Mesendoderm (in vitro differentiated cells): ENCODE measurements around the gene IL17RD.
A peak's percentile ranks its signal among the peaks of the same experiment; 100 is the strongest.

Experiments used
- DNase-seq: peaks from one replicate; pipeline ENCODE4 v3.0.0; 2013
- H2AK5ac ChIP-seq: 2 replicates; pipeline ENCODE4 v1.6.1; 2013; ENCODE audit warnings: low read length, inconsistent platforms
- H2BK120ac ChIP-seq: 2 replicates; pipeline ENCODE4 v1.6.1; 2013; ENCODE audit warnings: low read depth, mild to moderate bottlenecking, low read length, moderate library complexity, mixed read lengths
- H2BK15ac ChIP-seq: replicated peaks from 2 replicates; pipeline ENCODE4 v1.6.1; 2013; ENCODE audit warnings: low read depth, mild to moderate bottlenecking, moderate library complexity
- H2BK5ac ChIP-seq: 2 replicates; pipeline ENCODE4 v1.6.1; 2013; ENCODE audit warnings: low read length, inconsistent platforms
- H3K18ac ChIP-seq: 2 replicates; pipeline ENCODE4 v1.6.1; 2013; ENCODE audit warnings: mild to moderate bottlenecking, low read length, mixed read lengths
- H3K23ac ChIP-seq: one replicate; pipeline ENCODE4 v1.6.1; 2013; ENCODE audit warnings: low read length
- H3K27ac ChIP-seq: 2 replicates; pipeline ENCODE4 v1.5.1; 2013; ENCODE audit warnings: low read depth, mild to moderate bottlenecking, inconsistent platforms, low read length, moderate library complexity
- H3K27me3 ChIP-seq: 2 replicates; pipeline ENCODE4 v1.6.1; 2013; ENCODE audit warnings: low read length, control low read depth, mild to moderate bottlenecking, inconsistent platforms; ENCODE audit not compliant: insufficient read depth, poor library complexity
- H3K36me3 ChIP-seq: 2 replicates; pipeline ENCODE4 v1.6.1; 2013; ENCODE audit warnings: low read length, inconsistent platforms; ENCODE audit not compliant: control insufficient read depth, insufficient read depth
- H3K4ac ChIP-seq: one replicate; pipeline ENCODE4 v1.6.1; 2013; ENCODE audit warnings: low read depth, mild to moderate bottlenecking, low read length, moderate library complexity
- H3K4me1 ChIP-seq: 2 replicates; pipeline ENCODE4 v1.6.1; 2013; ENCODE audit warnings: low read depth, low read length, inconsistent platforms; ENCODE audit not compliant: control insufficient read depth
- H3K4me2 ChIP-seq: 2 replicates; pipeline ENCODE4 v1.6.1; 2013; ENCODE audit warnings: low read length
- H3K4me3 ChIP-seq: 2 replicates; pipeline ENCODE4 v1.5.1; 2013; ENCODE audit warnings: mild to moderate bottlenecking, low read length
- H3K56ac ChIP-seq: one replicate; pipeline ENCODE4 v1.6.1; 2013; ENCODE audit warnings: low read length
- H3K79me1 ChIP-seq: 2 replicates; pipeline ENCODE4 v1.6.1; 2013; ENCODE audit warnings: low read length, inconsistent platforms
- H3K79me2 ChIP-seq: 2 replicates; pipeline ENCODE4 v1.6.1; 2013; ENCODE audit warnings: mild to moderate bottlenecking, low read length; ENCODE audit not compliant: control insufficient read depth, insufficient read depth
- H3K9ac ChIP-seq: 2 replicates; pipeline ENCODE4 v1.6.1; 2013; ENCODE audit warnings: low read length, inconsistent platforms
- H4K5ac ChIP-seq: one replicate; pipeline ENCODE4 v1.6.1; 2013; ENCODE audit warnings: low read length
- H4K8ac ChIP-seq: one replicate; pipeline ENCODE4 v1.6.1; 2013; ENCODE audit warnings: low read depth, mild to moderate bottlenecking, control low read depth, low read length, moderate library complexity
- WGBS: extraction: QIAGEN DNeasy Blood & Tissue Kit; methylation state at CpG from one replicate; pipeline ENCODE4 v1.1.7; 2013; ENCODE audit warnings: low lambda C conversion rate, missing lambda C conversion rate; ENCODE audit not compliant: insufficient coverage; ENCODE audit errors: extremely low coverage; 5-methylcytosine and 5-hydroxymethylcytosine counted together

Gene IL17RD

GRCh38 chr3:57128826-57129667, 36.1 kb downstream of the IL17RD start:
- Histone ChIP-seq H3K4me3 (no peak overlapping the region), H3K36me3 (no peaks in the 10 kb centered on the region), H2BK120ac (peak overlapping the region; percentile 99), H2BK15ac (no peak overlapping the region), H3K4ac (peak overlapping the region; percentile 95), H3K79me1 (peaks cover 18% of the 10 kb centered on the region), H3K4me2 (no peak overlapping the region), H3K27me3 (no peaks in the 10 kb centered on the region), H4K5ac (peak overlapping the region; percentile 98), H3K79me2 (peaks cover 63% of the 10 kb centered on the region), H2AK5ac (peak overlapping the region; percentile 97), H3K18ac (peak overlapping the region; percentile 99), H3K27ac (peak overlapping the region; percentile 100), H4K8ac (no peak overlapping the region), H3K23ac (peak overlapping the region; percentile 72), H3K56ac (peak overlapping the region; percentile 84), H2BK5ac (peak overlapping the region; percentile 97), H3K9ac (peak overlapping the region; percentile 65), H3K4me1 (peaks cover 57% of the 10 kb centered on the region)
- WGBS, result no CpG with 5 or more reads among the region's 14 CpGs
- no peak for DNase-seq

GRCh38 chr3:57127891-57128518, 37.1 kb downstream of the IL17RD start:
- Histone ChIP-seq H2BK15ac (peak overlapping the region; percentile 47), H3K79me1 (peaks cover 25% of the 10 kb centered on the region), H3K9ac (peak overlapping the region; percentile 65), H3K79me2 (peaks cover 66% of the 10 kb centered on the region), H2AK5ac (peak overlapping the region; percentile 99), H4K8ac (no peak overlapping the region), H2BK120ac (peak overlapping the region; percentile 75), H3K4ac (peak overlapping the region; percentile 72), H3K4me1 (peaks cover 57% of the 10 kb centered on the region), H3K56ac (peak overlapping the region; percentile 84), H3K23ac (peak overlapping the region; percentile 94), H3K27ac (peak overlapping the region; percentile 55), H3K36me3 (no peaks in the 10 kb centered on the region), H2BK5ac (peak overlapping the region; percentile 97), H3K4me2 (no peak overlapping the region), H3K4me3 (no peak overlapping the region), H4K5ac (peak overlapping the region; percentile 81), H3K27me3 (no peaks in the 10 kb centered on the region), H3K18ac (peak overlapping the region; percentile 94)
- DNase-seq, result peak; percentile 72
- no CpG with 5 or more reads among the region's 11 CpGs for WGBS

GRCh38 chr3:57126244-57126643, 38.9 kb downstream of the IL17RD start:
- Histone ChIP-seq H3K36me3 (no peaks in the 10 kb centered on the region), H3K4ac (no peak overlapping the region)
- no CpG with 5 or more reads among the region's 4 CpGs for WGBS

GRCh38 chr3:57120451-57121174, 44.5 kb downstream of the IL17RD start:
- H2BK120ac ChIP-seq, result no peak overlapping the region
- H3K23ac ChIP-seq, result no peak overlapping the region
- H3K27ac ChIP-seq, result no peak overlapping the region
- no CpG with 5 or more reads among the region's 10 CpGs for WGBS
- no peaks in the 10 kb centered on the region for H3K27me3 ChIP-seq
- peaks cover 51% of the 10 kb centered on the region for H3K79me2 ChIP-seq
- H3K9ac ChIP-seq, result no peak overlapping the region
- no peak overlapping the region for H3K4me3 ChIP-seq
- no peak overlapping the region for H3K18ac ChIP-seq
- no peak overlapping the region for H4K8ac ChIP-seq
- H3K79me1 ChIP-seq, result peaks cover 27% of the 10 kb centered on the region
- H3K36me3 ChIP-seq, result no peaks in the 10 kb centered on the region
- no peak overlapping the region for H2BK5ac ChIP-seq
- peaks cover 10% of the 10 kb centered on the region for H3K4me1 ChIP-seq
- no peak for DNase-seq
- H2BK15ac ChIP-seq, result no peak overlapping the region
- H3K4ac ChIP-seq, result no peak overlapping the region
- no peak overlapping the region for H2AK5ac ChIP-seq
- H3K56ac ChIP-seq, result no peak overlapping the region
- no peak overlapping the region for H3K4me2 ChIP-seq
- H4K5ac ChIP-seq, result no peak overlapping the region

More at GRCh38 chr3:57126244-57126643, 38.9 kb downstream of the IL17RD start:
- Histone ChIP-seq H4K8ac (no peak overlapping the region), H2AK5ac (no peak overlapping the region), H2BK5ac (peak overlapping the region; percentile 43), H3K56ac (peak overlapping the region; percentile 82), H3K4me1 (peaks cover 48% of the 10 kb centered on the region), H3K4me2 (no peak overlapping the region), H3K23ac (no peak overlapping the region), H3K27ac (peak overlapping the region; percentile 54), H4K5ac (no peak overlapping the region), H3K9ac (no peak overlapping the region), H3K4me3 (no peak overlapping the region), H3K79me2 (peaks cover 71% of the 10 kb centered on the region), H3K79me1 (peaks cover 30% of the 10 kb centered on the region), H3K18ac (peak overlapping the region; percentile 22), H2BK120ac (peak overlapping the region; percentile 8), H2BK15ac (no peak overlapping the region), H3K27me3 (no peaks in the 10 kb centered on the region)
- DNase-seq, result peak; percentile 90

GRCh38 chr3:57120040-57120439, 45.1 kb downstream of the IL17RD start:
- no peak overlapping the region for H2BK120ac ChIP-seq
- H4K8ac ChIP-seq, result no peak overlapping the region
- H2AK5ac ChIP-seq, result no peak overlapping the region
- no peak overlapping the region for H3K56ac ChIP-seq
- H3K27me3 ChIP-seq, result no peaks in the 10 kb centered on the region
- no peak overlapping the region for H3K4ac ChIP-seq
- no peak overlapping the region for H3K18ac ChIP-seq
- no peaks in the 10 kb centered on the region for H3K36me3 ChIP-seq
- H3K79me1 ChIP-seq, result peaks cover 23% of the 10 kb centered on the region
- H3K4me1 ChIP-seq, result peaks cover 12% of the 10 kb centered on the region
- no peak overlapping the region for H3K27ac ChIP-seq
- H4K5ac ChIP-seq, result no peak overlapping the region
- H3K9ac ChIP-seq, result no peak overlapping the region
- no peak overlapping the region for H2BK5ac ChIP-seq
- H2BK15ac ChIP-seq, result no peak overlapping the region
- H3K4me3 ChIP-seq, result no peak overlapping the region
- H3K23ac ChIP-seq, result no peak overlapping the region
- H3K4me2 ChIP-seq, result no peak overlapping the region
- no peak for DNase-seq
- H3K79me2 ChIP-seq, result peaks cover 48% of the 10 kb centered on the region
- WGBS, result no CpG with 5 or more reads among the region's 3 CpGs
